ENCODE data around the gene NCR3LG1. TPM values are rescaled to one million over a fixed set of nuclear protein-coding genes. Genes with fewer than 3 reads are reported as not detected.

Gene NCR3LG1
- total and polyA plus RNA-seq, 2 donors (not counting 3 experiments of a cell fraction or from before 2014, with no cell fraction given), result 2.2 to 8.1 TPM

GRCh38 chr11:17351172-17351509 lies 459 bp upstream of the NCR3LG1 start:
- FAIRE-seq, result no peak

More at GRCh38 chr11:17351172-17351509, 459 bp upstream of the NCR3LG1 start:
- BruUV-seq (replicated peaks), result no TSS peak
- peak in 1 of 2 donors; percentile 11 for TF ChIP-seq CTCF (IDR thresholded peaks at IDR 0.05; ENCODE audit: extremely low read depth in 1 of 2, insufficient read depth in 1 of 2, low read depth in 1 of 2, low read length in 2 of 2)
- TF ChIP-seq MYC (IDR thresholded peaks at IDR 0.05; ENCODE audit: low read depth, low read length), result no peak
- H3K36me3 ChIP-seq (ENCODE audit: control insufficient read depth in 2 of 2, extremely low read depth in 1 of 2, insufficient read depth in 2 of 2, low read length in 2 of 2), result no peaks in the 10 kb centered on the region
- intact Hi-C loops (cut with micrococcal nuclease), result loop anchor here (1.0 to 5.0 kb wide), 3 partner anchors 121 to 1041 kb away; partner anchors contain the start of gene LDHA
- dilution Hi-C loops (cut with MboI; ENCODE audit: extremely low pct_ligation_motif_present, low sequenced_read_pairs), result no loop called here
- ChIA-PET CTCF (no interaction called here), POLR2A (no interaction called here)
- no peaks in the 10 kb centered on the region for H3K9me3 ChIP-seq (replicated peaks; ENCODE audit: control insufficient read depth, insufficient read depth, low read length)
- peak overlapping the region; percentile 70 for H3K9ac ChIP-seq (replicated peaks; ENCODE audit: extremely low read depth, insufficient read depth, low read length)
- peak overlapping the region in 2 of 3 experiments; percentile 18 to 87 for H3K4me3 ChIP-seq (replicated peaks in 1 of 3; ENCODE audit: insufficient read depth in 1 of 3, low read depth in 1 of 3, low read length in 3 of 3)
- no peaks in the 10 kb centered on the region for H3K27me3 ChIP-seq (ENCODE audit: control insufficient read depth in 2 of 2, insufficient read depth in 2 of 2, low read length in 2 of 2)
- no peak for DNase-seq (ENCODE audit: low read depth, low spot score)
- H3K79me2 ChIP-seq (ENCODE audit: control insufficient read depth, insufficient read depth, low read length), result peaks cover 3% of the 10 kb centered on the region
- peaks cover 16% of the 10 kb centered on the region for H3K4me1 ChIP-seq (ENCODE audit: control insufficient read depth, extremely low read depth, insufficient read depth, low read length)
- H2AFZ ChIP-seq (ENCODE audit: low read depth, low read length), result peak overlapping the region; percentile 84
- H3K27ac ChIP-seq (ENCODE audit: insufficient read depth, low read depth, low read length), result no peak overlapping the region
- peak overlapping the region; percentile 97 for H3K4me2 ChIP-seq (ENCODE audit: insufficient read depth, low read length)
- H4K20me1 ChIP-seq (replicated peaks; ENCODE audit: control insufficient read depth, extremely low read depth, insufficient read depth, low read length), result no peaks in the 10 kb centered on the region
- no peaks in the 10 kb centered on the region for H3K9me1 ChIP-seq (replicated peaks; ENCODE audit: control insufficient read depth, extremely low read depth, insufficient read depth, low read length)

Measured in endothelial cell of umbilical vein (primary cell).